DND-41 (cell line): ENCODE data around the gene CDH12.

Source experiments
- EZH2 ChIP-seq: IDR thresholded peaks from 3 replicates; pipeline ENCODE4 v1.6.1; 2012; ENCODE audit warnings: borderline replicate concordance, low read depth, mild to moderate bottlenecking, moderate library complexity, low read length, inconsistent platforms; ENCODE audit not compliant: severe bottlenecking
- TF ChIP-seq, protein P1 (sequence below): IDR thresholded peaks from 2 replicates; pipeline ENCODE4 v1.5.1; 2012; ENCODE audit warnings: borderline replicate concordance, low read length, moderate library complexity, mild to moderate bottlenecking; ENCODE audit not compliant: poor library complexity, severe bottlenecking; ENCODE audit errors: extremely low read depth

GRCh38 chr5:22058620-22059019 is 794.5 kb downstream of the CDH12 start:
- TF ChIP-seq, protein P1, sequence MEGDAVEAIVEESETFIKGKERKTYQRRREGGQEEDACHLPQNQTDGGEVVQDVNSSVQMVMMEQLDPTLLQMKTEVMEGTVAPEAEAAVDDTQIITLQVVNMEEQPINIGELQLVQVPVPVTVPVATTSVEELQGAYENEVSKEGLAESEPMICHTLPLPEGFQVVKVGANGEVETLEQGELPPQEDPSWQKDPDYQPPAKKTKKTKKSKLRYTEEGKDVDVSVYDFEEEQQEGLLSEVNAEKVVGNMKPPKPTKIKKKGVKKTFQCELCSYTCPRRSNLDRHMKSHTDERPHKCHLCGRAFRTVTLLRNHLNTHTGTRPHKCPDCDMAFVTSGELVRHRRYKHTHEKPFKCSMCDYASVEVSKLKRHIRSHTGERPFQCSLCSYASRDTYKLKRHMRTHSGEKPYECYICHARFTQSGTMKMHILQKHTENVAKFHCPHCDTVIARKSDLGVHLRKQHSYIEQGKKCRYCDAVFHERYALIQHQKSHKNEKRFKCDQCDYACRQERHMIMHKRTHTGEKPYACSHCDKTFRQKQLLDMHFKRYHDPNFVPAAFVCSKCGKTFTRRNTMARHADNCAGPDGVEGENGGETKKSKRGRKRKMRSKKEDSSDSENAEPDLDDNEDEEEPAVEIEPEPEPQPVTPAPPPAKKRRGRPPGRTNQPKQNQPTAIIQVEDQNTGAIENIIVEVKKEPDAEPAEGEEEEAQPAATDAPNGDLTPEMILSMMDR = no peak
- no peak for TF ChIP-seq EZH2
